Activated gamma-delta T cell treated with Interleukin-2 at 50 U/mL for 16 hours (primary cell): Measurements from ENCODE around the gene KIF3B.
"Not testable (repeated sequence)": the region's sequence is repeated elsewhere in the genome, so short reads cannot be mapped to it uniquely, and the experiment has no call there.

Experiments used
- DNase-seq: peaks from one replicate; pipeline ENCODE4 v3.0.0-alpha.2; 2020

KIF3B gene

GRCh38 chr20:32277361-32278198, at the start of gene KIF3B:
KIF3B (plus strand) TSS chr20:32277651; CDS start chr20:32309778, 32,127 bp downstream.
- peak; percentile 84 for DNase-seq

DNA sequence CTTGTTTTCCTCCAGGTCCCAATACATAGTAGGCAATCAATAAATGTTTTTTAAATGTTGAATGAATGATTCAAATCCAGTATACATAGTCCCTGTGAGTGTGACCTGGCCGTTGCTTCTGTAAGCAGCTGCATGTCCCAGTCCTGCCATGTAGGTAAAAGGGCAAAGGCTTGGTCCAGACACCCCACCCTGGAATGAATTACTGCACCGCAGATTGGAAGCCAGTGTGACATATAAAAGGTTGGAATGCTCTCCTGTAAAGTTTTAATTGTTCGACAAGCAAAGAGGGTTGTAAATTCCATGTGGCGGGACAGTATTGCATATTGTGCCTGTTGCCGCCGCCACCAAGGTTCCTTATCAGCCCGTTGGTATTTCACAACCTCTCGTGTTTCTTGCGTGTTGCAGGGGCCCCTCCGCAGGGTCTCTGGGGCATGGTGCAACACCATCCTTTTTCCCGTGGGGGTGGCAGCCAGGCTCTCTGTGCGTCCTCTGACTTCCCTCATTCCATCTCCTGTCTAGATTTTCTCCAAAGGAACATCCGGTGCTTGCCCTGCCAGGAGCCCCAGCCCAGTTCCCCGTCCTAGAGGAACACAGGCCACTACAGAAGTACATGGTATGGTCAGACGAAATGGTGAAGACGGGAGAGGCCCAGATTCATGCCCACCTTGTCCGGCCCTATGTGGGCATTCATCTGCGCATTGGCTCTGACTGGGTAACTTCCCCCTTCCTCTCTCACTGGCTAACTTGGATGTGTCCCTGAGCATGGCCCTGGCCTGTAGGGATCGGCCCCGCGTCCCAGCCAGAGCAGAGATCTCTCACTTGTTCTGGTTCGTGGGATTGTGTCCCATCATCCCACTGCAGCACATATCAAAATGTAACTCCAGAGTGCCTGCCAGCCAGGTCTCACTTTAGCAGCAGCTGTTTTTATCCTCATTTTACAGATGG, 49.4 kb upstream of the KIF3B start:
- DNase-seq = no peak

DNA sequence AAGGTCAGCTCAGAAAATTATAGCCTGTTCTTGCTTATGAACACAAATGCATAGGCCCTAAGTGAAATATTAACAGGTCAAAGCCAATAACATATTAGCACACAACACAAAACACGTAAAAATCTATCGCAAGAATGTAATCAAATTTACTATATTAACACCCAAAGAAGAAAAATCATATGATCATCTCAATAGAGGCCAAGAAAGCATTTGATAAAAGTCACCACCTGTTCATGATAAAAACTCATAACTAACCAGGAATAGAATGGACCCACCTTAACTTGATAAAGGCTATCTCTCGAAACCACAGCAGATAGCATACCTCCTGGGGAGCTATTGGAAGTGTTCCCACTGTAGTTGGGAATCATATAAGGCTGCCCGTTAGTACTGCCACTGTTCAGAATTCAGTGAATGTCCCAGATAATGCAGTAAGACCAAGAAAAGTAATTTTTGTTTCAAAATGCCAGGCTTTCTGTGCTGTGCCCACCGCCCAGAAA, 48.2 kb upstream of the KIF3B start:
- no peak for DNase-seq

- no peak for DNase-seq
These were observed 46.7 kb upstream of the KIF3B start for GRCh38 chr20:32230707-32231106.

DNA sequence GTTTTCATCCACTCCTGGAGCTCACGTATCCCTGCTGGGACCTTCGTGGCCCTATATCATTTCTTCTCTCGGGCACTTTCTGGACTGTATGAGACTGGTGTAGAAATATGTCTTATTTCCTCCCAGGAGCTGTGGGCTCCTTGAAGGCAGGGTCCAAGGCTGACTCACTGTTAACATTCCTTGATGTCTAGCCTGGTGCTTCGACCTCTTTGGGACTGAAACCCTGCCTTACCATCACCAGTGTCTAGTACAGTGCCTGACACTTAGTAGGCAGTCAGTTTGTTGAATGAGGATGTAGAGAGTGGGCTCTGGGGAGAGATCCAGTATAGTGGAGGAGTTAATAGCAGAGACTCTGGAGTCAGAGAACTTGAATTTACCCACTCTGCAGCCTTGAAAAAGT, 46.2 kb upstream of the KIF3B start:
- no peak for DNase-seq

- peak; percentile 20 for DNase-seq
These were observed 45.6 kb upstream of the KIF3B start for GRCh38 chr20:32231847-32232246.

- DNase-seq = no peak
These were observed 45.0 kb upstream of the KIF3B start for GRCh38 chr20:32232326-32232886.

DNA sequence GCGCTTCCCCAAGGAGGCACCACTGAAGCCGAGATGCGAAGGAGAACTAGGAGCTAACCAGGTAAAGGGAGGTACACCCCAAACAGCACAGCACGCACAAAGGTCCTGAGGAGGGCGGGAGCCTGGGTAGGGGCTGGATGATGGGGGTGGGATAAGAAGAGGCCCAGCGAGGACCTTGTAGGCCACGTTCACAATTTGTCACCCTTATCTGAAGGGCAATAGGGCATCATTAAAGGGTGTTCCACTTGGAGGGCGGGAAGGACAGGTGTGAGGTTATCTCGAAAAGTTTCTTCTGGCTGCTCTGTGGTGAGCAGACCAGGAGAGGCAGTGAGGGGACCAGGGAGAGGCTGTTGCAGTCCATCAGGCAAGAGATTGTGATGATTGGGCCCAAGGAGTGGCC, 44.2 kb upstream of the KIF3B start:
- no peak for DNase-seq

GRCh38 chr20:32234135-32234808, 43.2 kb upstream of the KIF3B start:
- no peak for DNase-seq

- no peak for DNase-seq
These were observed 42.0 kb upstream of the KIF3B start for GRCh38 chr20:32235331-32236047.

- DNase-seq = no peak
These were observed 41.4 kb upstream of the KIF3B start for GRCh38 chr20:32236048-32236533.

- no peak for DNase-seq
These were observed 40.6 kb upstream of the KIF3B start for GRCh38 chr20:32236819-32237218.

- no peak for DNase-seq
These were observed 40.0 kb upstream of the KIF3B start for GRCh38 chr20:32237419-32237818.

DNA sequence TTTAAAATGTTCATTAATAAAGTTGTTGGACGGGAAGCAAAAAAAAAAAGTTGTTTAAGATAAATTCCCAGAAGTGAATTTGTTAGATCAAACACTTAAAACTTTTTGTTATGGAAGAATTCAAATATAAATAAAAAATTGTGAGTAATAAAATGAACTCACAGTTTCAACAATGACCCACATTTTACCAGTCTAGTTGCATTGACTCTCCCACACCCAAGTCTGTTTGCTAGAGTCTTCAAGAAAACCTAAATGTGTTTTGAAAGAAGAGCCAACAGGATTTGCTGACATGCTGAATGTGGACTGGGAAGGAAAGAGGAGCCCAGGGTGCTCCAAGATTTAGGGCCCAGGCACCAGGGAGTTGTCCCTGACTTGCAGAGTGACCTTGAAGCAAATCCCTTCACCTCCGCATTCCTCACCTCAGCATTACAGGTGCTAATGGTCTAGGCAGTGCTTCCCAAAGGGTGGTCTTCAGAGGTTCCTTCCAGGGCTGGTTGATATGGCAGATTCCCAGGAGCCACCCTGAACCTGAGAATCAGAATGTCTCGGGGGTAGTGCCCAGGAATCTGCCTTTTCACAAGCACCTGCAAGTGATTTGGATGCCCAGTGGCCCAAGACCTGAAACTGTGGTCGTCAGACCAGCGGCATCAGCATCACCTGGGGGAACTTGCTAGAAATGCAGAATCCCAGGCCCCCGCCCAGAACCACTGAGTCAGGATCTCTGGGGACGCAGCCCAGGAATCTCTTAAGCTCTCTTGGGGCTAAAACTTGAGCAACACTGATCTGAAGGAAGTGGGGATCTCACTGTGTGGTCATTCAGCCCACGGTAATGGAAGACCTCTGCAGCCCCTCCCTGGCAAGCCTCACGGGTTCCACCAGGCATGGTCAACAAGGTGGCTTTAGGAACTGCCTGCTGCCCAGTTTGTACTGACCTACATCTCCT, 38.7 kb upstream of the KIF3B start:
- no peak for DNase-seq

GRCh38 chr20:32240205-32240604, 37.2 kb upstream of the KIF3B start:
- no peak for DNase-seq

DNA sequence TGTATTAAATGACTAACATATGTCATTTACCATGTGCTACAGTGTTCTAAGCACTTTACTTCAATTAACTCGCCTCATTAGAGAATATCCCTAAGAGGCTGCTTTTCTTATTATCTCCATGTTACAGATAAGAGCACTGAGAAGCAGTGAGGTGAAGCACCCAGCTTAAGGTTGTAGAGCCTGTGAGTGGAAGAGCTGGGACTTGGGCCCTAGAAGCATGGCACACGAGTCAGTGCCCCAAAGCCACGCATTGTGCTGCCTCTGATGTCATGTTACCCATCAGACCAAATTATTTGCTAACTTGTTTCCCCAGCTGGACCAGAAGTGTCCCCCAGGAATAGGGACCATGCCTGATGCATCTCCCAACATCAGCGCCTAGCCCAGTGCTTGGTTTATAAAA, 35.6 kb upstream of the KIF3B start:
- DNase-seq = no peak

DNA sequence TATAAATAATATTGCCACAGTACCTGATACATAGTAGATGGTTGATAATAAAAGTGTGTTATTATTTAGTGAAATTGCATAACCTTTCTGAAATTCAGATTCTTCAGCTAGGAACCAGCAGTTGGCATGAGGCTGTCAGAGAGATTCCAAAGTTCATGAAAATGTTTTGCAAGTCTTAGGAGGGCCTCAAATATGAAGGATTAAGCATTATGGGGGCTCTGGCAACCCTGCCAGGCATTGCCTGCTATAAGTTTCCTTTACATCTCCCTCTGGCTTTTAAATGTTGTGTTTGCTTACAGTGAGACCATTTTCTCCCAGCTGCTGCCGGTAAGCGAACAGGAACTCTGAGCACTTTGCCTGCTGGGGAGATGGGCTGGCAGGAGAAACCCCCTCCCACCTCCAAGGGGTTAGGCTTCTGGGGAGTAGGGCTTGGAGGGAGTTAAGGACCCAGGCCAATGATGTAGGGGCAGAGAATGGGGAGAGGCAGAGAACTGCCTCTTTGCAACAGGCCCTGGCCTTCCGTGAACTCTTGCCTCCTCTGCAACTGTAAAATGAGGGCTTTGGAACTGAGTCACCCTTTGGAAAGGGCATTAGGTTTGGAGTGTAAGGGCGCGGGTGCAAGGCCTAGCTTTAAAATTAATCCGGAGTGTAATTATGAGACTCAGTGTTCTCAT, 33.2 kb upstream of the KIF3B start:
- no peak for DNase-seq

DNA sequence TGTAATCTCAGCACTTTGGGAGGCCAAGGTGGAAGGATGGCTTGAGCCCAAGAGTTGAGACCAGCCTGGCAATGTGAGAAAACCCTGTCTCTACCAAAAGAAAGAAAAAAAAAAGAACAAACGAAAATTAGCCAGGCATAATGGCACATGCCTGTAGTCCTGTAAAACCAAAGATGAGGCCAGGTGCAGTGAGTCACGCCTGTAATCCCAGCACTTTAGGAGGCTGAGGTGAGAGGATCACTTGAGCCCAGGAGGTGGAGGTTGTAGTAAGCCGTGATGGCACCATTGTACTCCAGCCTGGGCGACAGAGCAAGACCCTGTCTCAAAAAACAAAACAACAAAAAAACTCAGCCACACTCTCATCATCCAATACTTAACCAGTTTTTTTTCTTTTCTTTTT, 32.5 kb upstream of the KIF3B start:
- no peak for DNase-seq

DNA sequence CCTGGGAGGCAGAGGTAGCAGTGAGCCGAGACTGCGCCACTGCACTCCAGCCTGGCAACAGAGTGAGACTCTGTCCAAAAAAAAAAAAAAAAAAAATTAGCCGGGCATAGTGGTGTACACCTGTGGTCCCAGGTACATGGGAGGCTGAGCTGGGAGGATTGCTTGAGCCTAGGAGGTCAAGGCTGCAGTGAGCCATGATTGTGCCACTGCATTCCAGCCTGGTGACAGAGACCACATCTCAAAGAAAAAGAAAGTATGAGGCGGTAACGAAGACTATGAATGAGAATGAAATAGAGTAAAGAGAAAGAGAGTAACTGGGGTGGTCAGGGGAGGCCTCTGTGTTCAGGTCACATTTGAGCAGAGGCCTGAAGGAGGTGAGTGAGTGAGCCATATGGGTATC, 31.2 kb upstream of the KIF3B start:
- DNase-seq = not testable (repeated sequence)

DNA sequence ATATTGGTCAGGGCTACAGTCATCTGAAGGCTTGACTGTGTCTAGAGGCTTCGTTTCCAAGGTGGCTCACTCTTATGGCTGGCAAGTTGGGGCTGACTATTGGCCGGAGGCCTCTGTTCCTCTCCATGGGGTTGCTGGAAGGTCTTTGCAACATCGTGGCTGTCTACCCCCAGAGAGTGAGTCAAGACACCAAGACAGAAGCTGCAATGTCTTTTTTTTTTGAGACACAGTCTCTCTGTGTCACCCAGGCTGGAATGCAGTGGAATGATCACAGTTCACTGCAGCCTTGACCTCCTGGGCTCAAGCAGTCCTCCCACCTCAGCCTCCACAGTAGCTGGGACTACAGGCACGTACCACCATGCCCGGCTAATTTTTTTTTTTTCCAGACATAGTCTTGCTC, 29.4 kb upstream of the KIF3B start:
- no peak for DNase-seq
